ENCODE results near the gene BCDIN3D. TPM values are rescaled to one million over a fixed set of nuclear protein-coding genes. Genes with fewer than 3 reads are reported as not detected.
"Not testable (repeated sequence)": the region's sequence is repeated elsewhere in the genome, so short reads cannot be mapped to it uniquely, and the experiment has no call there.

BCDIN3D gene
- total RNA-seq, 1 experiment from 2014 or later, result 2.8 TPM

GRCh38 chr12:49865109-49865781 is 22.3 kb upstream of the BCDIN3D start:
- in situ Hi-C loops (cut with HindIII; ENCODE audit: low sequenced_read_pairs), result no loop called here
- no peak for DNase-seq (ENCODE audit: low spot score)

- no peak for DNase-seq (ENCODE audit: low spot score)
- in situ Hi-C loops (cut with HindIII; ENCODE audit: low sequenced_read_pairs), result no loop called here
These were observed 21.8 kb upstream of the BCDIN3D start for GRCh38 chr12:49864798-49865090.

- in situ Hi-C loops (cut with HindIII; ENCODE audit: low sequenced_read_pairs), result no loop called here
- DNase-seq (ENCODE audit: low spot score), result no peak
These were observed 21.3 kb upstream of the BCDIN3D start for GRCh38 chr12:49863946-49864797.

- in situ Hi-C loops (cut with HindIII; ENCODE audit: low sequenced_read_pairs); DNase-seq (ENCODE audit: low spot score): not testable (repeated sequence)
These were observed 18.0 kb upstream of the BCDIN3D start for GRCh38 chr12:49860921-49861320.

- in situ Hi-C loops (cut with HindIII; ENCODE audit: low sequenced_read_pairs); DNase-seq (ENCODE audit: low spot score): not testable (repeated sequence)
These were observed 13.0 kb upstream of the BCDIN3D start for GRCh38 chr12:49855890-49856289.

GRCh38 chr12:49854976-49855375 is 12.1 kb upstream of the BCDIN3D start:
- no peak for DNase-seq (ENCODE audit: low spot score)
- in situ Hi-C loops (cut with HindIII; ENCODE audit: low sequenced_read_pairs), result no loop called here

GRCh38 chr12:49853671-49854070 is 10.8 kb upstream of the BCDIN3D start:
- in situ Hi-C loops (cut with HindIII; ENCODE audit: low sequenced_read_pairs), result no loop called here
- DNase-seq (ENCODE audit: low spot score), result no peak

- in situ Hi-C loops (cut with HindIII; ENCODE audit: low sequenced_read_pairs), result no loop called here
- no peak for DNase-seq (ENCODE audit: low spot score)
These were observed 4.3 kb upstream of the BCDIN3D start for GRCh38 chr12:49847161-49847560.

- no peak for DNase-seq (ENCODE audit: low spot score)
- in situ Hi-C loops (cut with HindIII; ENCODE audit: low sequenced_read_pairs), result no loop called here
These were observed 3.1 kb upstream of the BCDIN3D start for GRCh38 chr12:49846032-49846431.

- DNase-seq (ENCODE audit: low spot score), result no peak
- in situ Hi-C loops (cut with HindIII; ENCODE audit: low sequenced_read_pairs), result no loop called here
These were observed 1.1 kb upstream of the BCDIN3D start for GRCh38 chr12:49843876-49844437.

- DNase-seq (ENCODE audit: low spot score), result no peak
These were observed 505 bp upstream of the BCDIN3D start for GRCh38 chr12:49843411-49843810.

GRCh38 chr12:49838973-49839633 is 3.8 kb downstream of the BCDIN3D start:
- in situ Hi-C loops (cut with HindIII; ENCODE audit: low sequenced_read_pairs), result no loop called here
- DNase-seq (ENCODE audit: low spot score), result peak; percentile 30

More at GRCh38 chr12:49843411-49843810, 505 bp upstream of the BCDIN3D start:
- in situ Hi-C loops (cut with HindIII; ENCODE audit: low sequenced_read_pairs), result no loop called here

GRCh38 chr12:49832836-49833421 is 10.0 kb downstream of the BCDIN3D start:
- DNase-seq (ENCODE audit: low spot score), result no peak
- in situ Hi-C loops (cut with HindIII; ENCODE audit: low sequenced_read_pairs), result no loop called here

- in situ Hi-C loops (cut with HindIII; ENCODE audit: low sequenced_read_pairs), result no loop called here
- DNase-seq (ENCODE audit: low spot score), result no peak
These were observed 11.2 kb downstream of the BCDIN3D start for GRCh38 chr12:49831717-49832116.

GRCh38 chr12:49828133-49829091 is 14.5 kb downstream of the BCDIN3D start, which contains the start of gene NCKAP5L:
Gene NCKAP5L, minus strand, starts transcription at chr12:49828413. Its CDS starts 24,369 bp downstream, at chr12:49804044.
- DNase-seq (ENCODE audit: low spot score), result peak; percentile 91
- in situ Hi-C loops (cut with HindIII; ENCODE audit: low sequenced_read_pairs), result no loop called here

- in situ Hi-C loops (cut with HindIII; ENCODE audit: low sequenced_read_pairs), result no loop called here
- peak; percentile 70 for DNase-seq (ENCODE audit: low spot score)
These were observed 15.4 kb downstream of the BCDIN3D start for GRCh38 chr12:49827401-49828099.

GRCh38 chr12:49827051-49827400 is 15.9 kb downstream of the BCDIN3D start:
- in situ Hi-C loops (cut with HindIII; ENCODE audit: low sequenced_read_pairs), result no loop called here
- no peak for DNase-seq (ENCODE audit: low spot score)

GRCh38 chr12:49825971-49826421 is 16.9 kb downstream of the BCDIN3D start:
- in situ Hi-C loops (cut with HindIII; ENCODE audit: low sequenced_read_pairs), result no loop called here
- DNase-seq (ENCODE audit: low spot score), result no peak
